ENCODE data around the gene MTARC1. TPM values are rescaled to one million over a fixed set of nuclear protein-coding genes. Genes with fewer than 3 reads are reported as not detected.

Gene MTARC1
- total RNA-seq, 4 donors from 2014 or later, result 44.0 to 96.5 (median 59.7) TPM

DNA sequence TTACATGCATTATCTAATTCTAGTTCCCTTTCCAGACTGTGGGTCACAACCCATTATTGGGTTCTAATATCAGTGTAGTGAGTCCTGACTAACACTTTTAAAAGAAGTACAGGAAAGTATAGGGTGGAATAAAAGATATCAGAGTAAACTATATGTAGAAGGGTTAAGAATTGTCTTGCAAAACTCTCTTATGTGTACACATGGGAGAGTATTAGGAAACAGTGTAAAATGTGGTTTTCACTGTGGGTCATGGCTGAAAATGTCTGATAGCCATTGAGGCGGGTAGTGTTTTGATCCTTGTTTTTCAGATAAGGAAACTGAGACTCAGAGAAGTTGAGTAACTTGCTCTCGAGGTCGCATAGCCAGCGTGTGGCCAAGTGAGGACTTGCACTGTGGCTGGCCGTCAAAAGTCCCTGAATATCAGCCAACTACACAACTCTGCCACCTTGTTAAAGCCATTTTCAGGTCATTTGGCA is 18.5 kb upstream of the MTARC1 start:
- peak in 1 of 2 donors; percentile 32 for DNase-seq
- no peaks in the 10 kb centered on the region for H3K9me3 ChIP-seq
- peak overlapping the region; percentile 16 to 43 (median 43) for H3K27ac ChIP-seq
- no peak overlapping the region for H3K4me3 ChIP-seq (replicated peaks in 1 of 3)
- intact Hi-C loops (cut with DNase I), result no loop called here
- no peaks in the 10 kb centered on the region for H3K27me3 ChIP-seq
- peaks cover 14 to 15% of the 10 kb centered on the region in 2 donors for H3K4me1 ChIP-seq
- WGBS, 2 donors, result 71 to 79% methylated on average over 5 of the region's 5 CpGs
- TF ChIP-seq CTCF (IDR thresholded peaks at IDR 0.05) (no peak), POLR2A (IDR thresholded peaks at IDR 0.05) (no peak)
- peaks cover 29 to 36% of the 10 kb centered on the region in 2 donors for H3K36me3 ChIP-seq

DNA sequence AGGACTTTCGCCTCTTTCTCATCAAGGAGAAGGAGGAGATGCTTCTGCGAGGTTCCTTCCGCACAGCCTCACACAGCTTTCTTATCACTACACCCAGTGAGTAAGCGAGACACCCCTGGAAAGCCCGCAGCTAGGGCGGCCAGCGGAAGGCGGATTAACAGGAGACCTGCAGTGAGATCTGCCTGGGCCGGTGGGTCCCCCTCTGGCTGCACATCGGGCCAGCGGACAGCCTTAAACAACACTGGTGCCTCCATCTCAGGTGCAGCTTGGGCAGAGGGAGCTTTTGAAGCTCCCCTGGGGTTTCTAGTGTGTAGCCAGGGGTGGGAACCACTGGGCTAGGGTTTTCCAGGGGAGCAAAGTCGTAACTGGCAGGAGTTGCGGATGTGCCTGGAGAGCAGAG is 17.5 kb upstream of the MTARC1 start:
- no peak for DNase-seq
- peaks cover 25 to 36% of the 10 kb centered on the region in 2 donors for H3K36me3 ChIP-seq
- intact Hi-C loops (cut with DNase I), result no loop called here
- no peak overlapping the region for H3K4me3 ChIP-seq (replicated peaks in 1 of 3)
- no peaks in the 10 kb centered on the region for H3K9me3 ChIP-seq
- H3K4me1 ChIP-seq, result peaks cover 14 to 15% of the 10 kb centered on the region in 2 donors
- H3K27ac ChIP-seq, result peak overlapping the region in 1 of 3 donors; percentile 43
- H3K27me3 ChIP-seq, result no peaks in the 10 kb centered on the region
- WGBS, 2 donors, result 94 to 98% methylated on average over 10 to 11 of the region's 13 CpGs
- no peak for TF ChIP-seq POLR2A (IDR thresholded peaks at IDR 0.05)
- no peak for TF ChIP-seq CTCF (IDR thresholded peaks at IDR 0.05)

DNA sequence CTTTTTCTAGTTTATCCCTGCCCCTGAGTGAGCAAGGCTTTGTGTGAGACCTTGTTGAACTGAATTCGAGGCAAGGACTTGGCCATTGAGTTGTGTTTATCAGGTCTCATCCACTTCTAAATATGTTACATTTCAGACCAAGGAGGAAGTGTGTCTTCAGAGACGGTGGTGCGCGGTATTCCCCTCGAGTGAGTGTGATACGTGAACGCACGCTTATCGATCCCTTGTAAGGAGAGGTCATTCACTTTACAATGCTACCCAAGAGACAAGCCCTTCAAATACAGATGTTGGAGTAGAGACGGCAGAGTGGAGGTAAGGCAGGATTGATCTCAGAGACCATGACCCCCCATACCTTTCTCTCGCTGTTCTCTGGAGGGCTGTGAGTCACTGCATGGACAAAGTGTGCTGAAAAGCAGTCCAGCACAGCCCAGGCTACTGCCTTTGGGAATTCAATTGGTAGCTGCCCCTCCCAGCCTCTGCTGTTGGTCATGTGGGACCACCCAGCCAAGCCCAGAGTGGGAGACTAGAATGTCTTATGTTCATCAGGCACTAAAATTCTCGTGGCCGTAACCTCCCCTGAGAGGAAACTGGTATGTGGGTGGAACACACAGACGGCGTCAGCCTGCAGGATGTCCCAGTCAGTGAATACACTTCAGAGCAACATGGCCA is 16.3 kb upstream of the MTARC1 start:
- DNase-seq, result no peak
- no peak overlapping the region for H3K27ac ChIP-seq
- 92 to 95% methylated on average over 13 to 15 of the region's 15 CpGs for WGBS, 2 donors
- intact Hi-C loops (cut with DNase I), result no loop called here
- H3K27me3 ChIP-seq, result no peaks in the 10 kb centered on the region
- H3K36me3 ChIP-seq, result peaks cover 25 to 27% of the 10 kb centered on the region in 2 donors
- H3K9me3 ChIP-seq, result no peaks in the 10 kb centered on the region
- H3K4me3 ChIP-seq (replicated peaks in 1 of 3), result no peak overlapping the region
- peaks cover 14 to 15% of the 10 kb centered on the region in 2 donors for H3K4me1 ChIP-seq
- TF ChIP-seq POLR2A (IDR thresholded peaks at IDR 0.05) (no peak), CTCF (IDR thresholded peaks at IDR 0.05) (no peak)

DNA sequence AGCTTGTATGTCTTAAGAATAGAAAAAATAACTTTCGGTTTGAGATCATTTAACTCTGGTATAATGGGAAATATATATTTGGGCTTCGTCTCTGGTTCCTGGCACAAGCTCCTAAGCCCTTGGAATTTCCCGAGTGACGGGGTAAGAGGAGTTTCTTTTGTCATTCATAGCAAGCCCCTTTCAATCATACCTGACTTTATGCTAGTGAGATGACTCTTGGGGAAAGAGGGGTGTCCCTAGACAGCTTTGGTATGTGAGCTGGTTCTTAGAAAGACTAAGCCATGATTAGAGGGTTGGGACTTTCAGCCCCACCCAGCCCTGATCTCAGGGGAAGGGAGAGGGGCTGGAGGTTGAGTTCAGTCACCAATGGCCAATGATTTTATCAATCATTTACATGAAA is 13.9 kb upstream of the MTARC1 start:
- intact Hi-C loops (cut with DNase I), result no loop called here
- H3K9me3 ChIP-seq, result no peaks in the 10 kb centered on the region

More for the DNA sequence above, 13.9 kb upstream of the MTARC1 start:
- H3K4me1 ChIP-seq, result peaks cover 5 to 6% of the 10 kb centered on the region in 2 donors
- H3K36me3 ChIP-seq, result peaks cover 22 to 25% of the 10 kb centered on the region in 2 donors
- no peak overlapping the region for H3K4me3 ChIP-seq (replicated peaks in 1 of 3)
- TF ChIP-seq POLR2A (IDR thresholded peaks at IDR 0.05) (no peak), CTCF (IDR thresholded peaks at IDR 0.05) (no peak)
- WGBS, 2 donors, result 87 to 89% methylated on average over 4 of the region's 4 CpGs
- no peak for DNase-seq
- H3K27me3 ChIP-seq, result no peaks in the 10 kb centered on the region
- H3K27ac ChIP-seq, result no peak overlapping the region
